Naive thymus-derived CD4-positive, alpha-beta T cell (primary cell): ENCODE data around the gene ME2. TPM values are rescaled to one million over a fixed set of nuclear protein-coding genes. Genes with fewer than 3 reads are reported as not detected.

Source experiments
- ATAC-seq: fragments of 150-1000 bp; cut with Tn5 transposase; 2 replicates; pipeline ENCODE4 v1.10.0; 2021; ENCODE audit warnings: mild to moderate bottlenecking, moderate library complexity
- CTCF ChIA-PET: fragments of 350-600 bp; sonication (Branson Sonifier 250); formaldehyde crosslinking; loops from one replicate; lab custom pipeline; 2021; ENCODE audit warnings: antibody characterized with exemption; lab: Charles Lee
- POLR2A ChIA-PET: fragments of 350-600 bp; sonication (Branson Sonifier 250); formaldehyde crosslinking; loops from one replicate; lab custom pipeline; 2021; ENCODE audit warnings: antibody characterized with exemption, inconsistent platforms; lab: Charles Lee
- DNase-seq, 9 donors: peaks; one replicate each; pipeline versions ENCODE4 v3.0.0 to v3.0.0-alpha.2; 2020 to 2022; ENCODE audit warnings: mixed read lengths in 1 of 9
- H3K27ac ChIP-seq: one replicate; pipeline ENCODE4 v1.7.0; 2013; ENCODE audit warnings: mild to moderate bottlenecking, low read depth, low read length, moderate library complexity
- H3K27me3 ChIP-seq, 2 donors: one replicate each; pipeline ENCODE4 v1.7.0; 2013; ENCODE audit warnings: low read length in 2 of 2, mild to moderate bottlenecking in 2 of 2, moderate library complexity in 2 of 2; ENCODE audit not compliant: control insufficient read depth in 2 of 2, insufficient read depth in 2 of 2
- H3K36me3 ChIP-seq, 3 experiments: 1 replicate in 2 of 3; 2 replicates in 1 of 3; pipeline ENCODE4 v1.7.0; 2013; ENCODE audit warnings: low read length in 3 of 3, mild to moderate bottlenecking in 3 of 3, moderate library complexity in 1 of 3; ENCODE audit not compliant: insufficient read depth in 3 of 3, control insufficient read depth in 2 of 3
- H3K4me1 ChIP-seq, 2 donors: one replicate each; pipeline ENCODE4 v1.7.0; 2013; ENCODE audit warnings: low read length in 2 of 2, mild to moderate bottlenecking in 2 of 2, moderate library complexity in 1 of 2; ENCODE audit not compliant: control insufficient read depth in 2 of 2, insufficient read depth in 2 of 2
- H3K4me3 ChIP-seq: 2 replicates; pipeline ENCODE4 v1.7.0; 2013; ENCODE audit warnings: mild to moderate bottlenecking, low read length
- H3K9me3 ChIP-seq, 3 experiments: 1 replicate in 2 of 3; 2 replicates in 1 of 3; pipeline ENCODE4 v1.7.0; 2013; ENCODE audit warnings: low read length in 3 of 3; ENCODE audit not compliant: control insufficient read depth in 2 of 3
- H3K27ac Mint-ChIP-seq, 9 donors: one replicate each; pipeline ENCODE4 v1.8.0; 2020 to 2022; ENCODE audit warnings: mixed read lengths in 9 of 9, mild to moderate bottlenecking in 8 of 9, moderate library complexity in 5 of 9, inconsistent platforms in 2 of 9
- H3K27me3 Mint-ChIP-seq, 5 donors: one replicate each; pipeline ENCODE4 v1.8.0; 2021 to 2022; ENCODE audit warnings: mixed read lengths in 5 of 5, mild to moderate bottlenecking in 1 of 5
- H3K36me3 Mint-ChIP-seq, 5 donors: one replicate each; pipeline ENCODE4 v1.8.0; 2020 to 2022; ENCODE audit warnings: mixed read lengths in 5 of 5, mild to moderate bottlenecking in 3 of 5, inconsistent platforms in 1 of 5
- H3K4me1 Mint-ChIP-seq, 7 donors: one replicate each; pipeline ENCODE4 v1.8.0; 2020 to 2022; ENCODE audit warnings: mixed read lengths in 7 of 7, mild to moderate bottlenecking in 3 of 7, inconsistent platforms in 1 of 7
- H3K4me3 Mint-ChIP-seq, 10 donors: one replicate each; pipeline ENCODE4 v1.8.0; 2020 to 2022; ENCODE audit warnings: mild to moderate bottlenecking in 10 of 10, mixed read lengths in 10 of 10, moderate library complexity in 6 of 10, inconsistent platforms in 2 of 10
- H3K9me3 Mint-ChIP-seq, 11 donors: one replicate each; pipeline ENCODE4 v1.8.0; 2020 to 2022; ENCODE audit warnings: mixed read lengths in 11 of 11, mild to moderate bottlenecking in 4 of 11, inconsistent platforms in 1 of 11, moderate library complexity in 1 of 11
- intact Hi-C, 2 donors: fragments of 100-400 bp; cut with micrococcal nuclease; formaldehyde crosslinking; loops; one replicate each; pipeline ENCODE4 v1.15.1; 2023
- polyA plus RNA-seq, 2 donors: library from polyadenylated mRNA; unstranded; fragments of 300-500 nt; fragmentation: Illumina TruSeq; gene quantifications; one replicate each; pipeline ENCODE4 v1.2.3, GENCODE V29; 2021
- total RNA-seq, 6 experiments: library from RNA in 5 of 6; stranded (reverse) in 5 of 6; gene quantifications; 1 replicate in 5 of 6; 2 replicates in 1 of 6; pipeline ENCODE4 v1.2.3 and lab custom pipeline; 2021 to 2026

The ME2 gene
- total and polyA plus RNA-seq, 7 experiments from 2014 or later, result 29.4 to 84.7 (median 43.7) TPM

- Histone ChIP-seq H3K27ac (no peak overlapping the region), H3K4me1 (no peaks in the 10 kb centered on the region), H3K27me3 (peaks cover 0 to 3% of the 10 kb centered on the region in 2 donors), H3K9me3 (no peaks in the 10 kb centered on the region), H3K4me3 (no peak overlapping the region), H3K36me3 (no peaks in the 10 kb centered on the region)
- DNase-seq (no peak), ATAC-seq (no peak)
- H3K9me3 Mint-ChIP-seq, result no peaks in the 10 kb centered on the region
- H3K36me3 Mint-ChIP-seq, result no peaks in the 10 kb centered on the region
- no peak overlapping the region for H3K27ac Mint-ChIP-seq
- no peaks in the 10 kb centered on the region for H3K4me1 Mint-ChIP-seq
- POLR2A ChIA-PET, result interaction anchor here (0.5 kb wide), 1 partner anchor 99 kb away, joined by 3 read pairs; no protein-coding TSS in a partner anchor
- CTCF ChIA-PET, result no interaction called here
- H3K27me3 Mint-ChIP-seq, result peaks cover 0 to 21% (median 5%) of the 10 kb centered on the region in 5 donors
- H3K4me3 Mint-ChIP-seq, result no peak overlapping the region
- intact Hi-C loops, result no loop called here
These were observed 9.8 kb upstream of the ME2 start for GRCh38 chr18:50869150-50869549.

- DNase-seq (no peak), ATAC-seq (no peak)
- H3K27ac Mint-ChIP-seq, result no peak overlapping the region
- POLR2A ChIA-PET, result interaction anchor here (1.0 kb wide), 1 partner anchor 8 kb away, joined by 3 read pairs; no protein-coding TSS in a partner anchor
- H3K27me3 Mint-ChIP-seq, result peaks cover 0 to 27% (median 5%) of the 10 kb centered on the region in 5 donors
- H3K36me3 ChIP-seq, result no peaks in the 10 kb centered on the region
- no peaks in the 10 kb centered on the region for H3K9me3 ChIP-seq
- H3K27me3 ChIP-seq, result peaks cover 0 to 3% of the 10 kb centered on the region in 2 donors
- H3K36me3 Mint-ChIP-seq, result no peaks in the 10 kb centered on the region
- CTCF ChIA-PET, result no interaction called here
- no peak overlapping the region for H3K27ac ChIP-seq
- no peaks in the 10 kb centered on the region for H3K4me1 Mint-ChIP-seq
- H3K4me3 ChIP-seq, result no peak overlapping the region
- no peaks in the 10 kb centered on the region for H3K4me1 ChIP-seq
- intact Hi-C loops, result loop anchor here in 1 of 2 donors (10.0 kb wide), 1 partner anchor 495 kb away; the partner anchor contains the start of gene SKA1
- H3K4me3 Mint-ChIP-seq, result no peak overlapping the region
- no peaks in the 10 kb centered on the region for H3K9me3 Mint-ChIP-seq
These were observed 8.6 kb upstream of the ME2 start for GRCh38 chr18:50870138-50870845.

- no peaks in the 10 kb centered on the region for H3K36me3 ChIP-seq
- H3K9me3 ChIP-seq, result no peaks in the 10 kb centered on the region
- no peaks in the 10 kb centered on the region for H3K4me1 ChIP-seq
- Mint-ChIP-seq H3K4me3 (no peak overlapping the region), H3K4me1 (no peaks in the 10 kb centered on the region), H3K36me3 (no peaks in the 10 kb centered on the region), H3K9me3 (no peaks in the 10 kb centered on the region), H3K27me3 (peaks cover 0 to 21% (median 5%) of the 10 kb centered on the region in 5 donors), H3K27ac (no peak overlapping the region)
- peaks cover 0 to 3% of the 10 kb centered on the region in 2 donors for H3K27me3 ChIP-seq
- ChIA-PET POLR2A (no interaction called here), CTCF (no interaction called here)
- DNase-seq (no peak), ATAC-seq (no peak)
- no peak overlapping the region for H3K27ac ChIP-seq
- H3K4me3 ChIP-seq, result no peak overlapping the region
- intact Hi-C loops, result loop anchor here in 1 of 2 donors (10.0 kb wide), 1 partner anchor 497 kb away; the partner anchor contains the start of gene SKA1
These were observed 7.1 kb upstream of the ME2 start for GRCh38 chr18:50871846-50872245.

- Mint-ChIP-seq H3K9me3 (no peaks in the 10 kb centered on the region), H3K36me3 (peaks cover 0 to 5% (median 0%) of the 10 kb centered on the region in 5 donors), H3K4me1 (peaks cover 14 to 20% (median 18%) of the 10 kb centered on the region in 7 donors), H3K27ac (peak overlapping the region in 2 of 9 donors; percentile 17 to 46), H3K27me3 (peaks cover 0 to 20% (median 5%) of the 10 kb centered on the region in 5 donors), H3K4me3 (no peak overlapping the region)
- H3K4me3 ChIP-seq, result no peak overlapping the region
- no peak overlapping the region for H3K27ac ChIP-seq
- ATAC-seq, result no peak
- POLR2A ChIA-PET, result interaction anchor here (1.5 kb wide), 1 partner anchor 154 kb away, joined by 5 read pairs; the partner anchor contains the start of gene SMAD4
- no peak for DNase-seq
- H3K4me1 ChIP-seq, result peaks cover 12 to 13% of the 10 kb centered on the region in 2 donors
- H3K27me3 ChIP-seq, result peaks cover 0 to 3% of the 10 kb centered on the region in 2 donors
- H3K36me3 ChIP-seq, result peaks cover 0 to 4% (median 0%) of the 10 kb centered on the region in 3 experiments
- CTCF ChIA-PET, result interaction anchor here (0.9 kb wide), 1 partner anchor 175 kb away, joined by 3 read pairs; no protein-coding TSS in a partner anchor
- no peaks in the 10 kb centered on the region for H3K9me3 ChIP-seq
- intact Hi-C loops, result loop anchor here (5.0 to 10.0 kb wide), 3 partner anchors 36 to 501 kb away; partner anchors contain the start of gene SKA1 (in 1 of the 2)
These were observed 2.9 kb upstream of the ME2 start for GRCh38 chr18:50875966-50876536.

- ChIA-PET CTCF (interaction anchor here (1.0 to 1.3 kb wide), 2 partner anchors 90 to 154 kb away, joined by 3 to 4 read pairs; partner anchors contain the start of gene ELAC1), POLR2A (interaction anchor here (1.0 to 2.9 kb wide), 15 partner anchors 7 to 323 kb away, joined by 3 to 57 read pairs (median 3); partner anchors contain the start of genes ELAC1, MEX3C, MRO and SMAD4)
- H3K9me3 Mint-ChIP-seq, result no peaks in the 10 kb centered on the region
- ATAC-seq (no peak), DNase-seq (peak in 2 of 9 donors; percentile 4 to 14)
- H3K4me1 Mint-ChIP-seq, result peaks cover 14 to 28% (median 26%) of the 10 kb centered on the region in 7 donors
- Histone ChIP-seq H3K27ac (peak overlapping the region; percentile 98), H3K4me1 (peaks cover 17% of the 10 kb centered on the region in 2 donors), H3K36me3 (peaks cover 0 to 4% (median 0%) of the 10 kb centered on the region in 3 experiments), H3K9me3 (no peaks in the 10 kb centered on the region), H3K27me3 (peaks cover 0 to 3% of the 10 kb centered on the region in 2 donors), H3K4me3 (peak overlapping the region; percentile 61)
- peak overlapping the region; percentile 92 to 99 (median 96) for H3K27ac Mint-ChIP-seq
- H3K4me3 Mint-ChIP-seq, result peak overlapping the region; percentile 93 to 98 (median 97)
- peaks cover 0 to 7% (median 0%) of the 10 kb centered on the region in 5 donors for H3K36me3 Mint-ChIP-seq
- intact Hi-C loops, result loop anchor here (1.0 to 10.0 kb wide), 13 partner anchors 23 to 1385 kb away; partner anchors contain the start of genes ELAC1 (in 2 of the 2), MRO (in 2 of the 2), SMAD4 (in 2 of the 2) and MEX3C (in 1 of the 2)
- H3K27me3 Mint-ChIP-seq, result peaks cover 0 to 16% (median 4%) of the 10 kb centered on the region in 5 donors
These were observed 1.2 kb upstream of the ME2 start for GRCh38 chr18:50877545-50878265.
